Uterus (tissue), 4 donors: ENCODE results near the gene SRL. TPM values are rescaled to one million over a fixed set of nuclear protein-coding genes. Genes with fewer than 3 reads are reported as not detected.

ENCODE experiments used
- DNase-seq, 2 donors: peaks; one replicate each; pipeline ENCODE4 v3.0.0-alpha.2; 2019 to 2020
- H3K27ac ChIP-seq, 2 donors: fragments of 200-600 bp; sonication (generic); 1 replicate in 1 of 2; 2 replicates in 1 of 2; pipeline ENCODE4 v1.5.1; 2016 to 2018
- H3K27me3 ChIP-seq, 2 donors: fragments of 200-600 bp; sonication (generic); one replicate each; pipeline ENCODE4 v1.5.1; 2018 to 2019; ENCODE audit warnings: control low read depth in 1 of 2
- H3K36me3 ChIP-seq, 2 donors: fragments of 200-600 bp; sonication (generic); one replicate each; pipeline ENCODE4 v1.5.1; 2019; ENCODE audit warnings: control low read depth in 1 of 2
- H3K4me1 ChIP-seq, 2 donors: fragments of 200-600 bp; sonication (generic); one replicate each; pipeline ENCODE4 v1.5.1; 2018 to 2019; ENCODE audit warnings: control low read depth in 1 of 2
- H3K4me3 ChIP-seq, 2 donors: fragments of 200-600 bp; sonication (generic); 1 replicate in 1 of 2; 2 replicates in 1 of 2; pipeline ENCODE4 v1.5.1; 2018 to 2019; ENCODE audit warnings: mild to moderate bottlenecking in 1 of 2
- H3K9me3 ChIP-seq, 2 donors: fragments of 200-600 bp; sonication (generic); one replicate each; pipeline ENCODE4 v1.5.1; 2019; ENCODE audit warnings: control low read depth in 1 of 2
- CTCF ChIP-seq, 4 experiments: fragments of 200-600 bp in 2 of 4; fragments of 450-650 bp in 2 of 4; sonication (generic) in 2 of 4; IDR thresholded peaks; one replicate each; pipeline ENCODE4 v1.5.1; 2016 to 2019; ENCODE audit warnings: antibody characterized with exemption in 4 of 4, mild to moderate bottlenecking in 2 of 4, moderate library complexity in 1 of 4
- POLR2A ChIP-seq, 2 donors: fragments of 450-650 bp; IDR thresholded peaks; one replicate each; pipeline ENCODE4 v1.6.1; 2016; ENCODE audit warnings: antibody characterized with exemption in 2 of 2, mild to moderate bottlenecking in 1 of 2, moderate library complexity in 1 of 2
- intact Hi-C: fragments of 100-400 bp; cut with DNase I; formaldehyde crosslinking; loops from one replicate; pipeline ENCODE4 v1.15.1; 2023; ENCODE audit warnings: low total_unique reads
- total RNA-seq, 4 donors: library from RNA; depleted of rRNA in 3 of 4; stranded (reverse); fragments of >200 nt in 3 of 4; gene quantifications; one replicate each; pipeline versions ENCODE4 v1.1.0 to v1.2.4, GENCODE V29; 2014 to 2023
- donor health status: DM: yes; HTN: yes; CAD: no.

SRL gene
- total RNA-seq, 4 donors from 2014 or later = 0.29 to 10.1 (median 7.6) TPM

DNA sequence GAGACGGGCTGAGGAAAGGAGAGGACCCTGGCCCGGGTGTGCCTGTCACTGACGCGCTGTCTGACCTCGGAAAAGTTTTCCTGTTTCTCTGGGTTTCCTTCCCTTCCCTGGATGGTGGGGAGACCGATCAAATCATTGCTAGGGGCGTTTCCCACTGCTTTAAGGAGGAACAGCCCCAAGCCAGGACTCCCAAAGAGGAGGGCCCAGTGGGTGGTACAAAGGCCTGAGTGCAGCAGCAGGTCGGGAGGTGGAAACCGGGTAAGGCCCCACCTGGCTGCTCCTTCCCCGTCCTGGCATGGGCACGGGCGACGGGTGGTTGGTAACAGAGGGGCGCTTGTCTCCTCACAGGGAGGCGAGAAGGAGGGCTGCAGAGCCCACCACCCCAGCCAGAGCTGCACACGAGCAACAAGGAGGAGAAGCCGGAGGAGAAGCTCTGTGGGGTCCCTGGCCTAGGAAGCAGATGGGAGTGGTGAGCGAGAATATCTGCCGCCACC lies 2.2 kb downstream of the SRL start:
- no peaks in the 10 kb centered on the region for H3K9me3 ChIP-seq

GRCh38 chr16:4239020-4239419 lies 2.9 kb downstream of the SRL start:
- no peak for TF ChIP-seq POLR2A (IDR thresholded peaks at IDR 0.05)
- TF ChIP-seq CTCF (IDR thresholded peaks at IDR 0.05) = no peak
- peak overlapping the region; percentile 13 to 16 for H3K4me3 ChIP-seq

More for the DNA sequence above, 2.2 kb downstream of the SRL start:
- TF ChIP-seq CTCF (IDR thresholded peaks at IDR 0.05) (no peak), POLR2A (IDR thresholded peaks at IDR 0.05) (no peak)
- intact Hi-C loops = no loop called here
- peak overlapping the region; percentile 26 to 31 for H3K27ac ChIP-seq
- H3K4me3 ChIP-seq = peak overlapping the region; percentile 13 to 16
- H3K27me3 ChIP-seq = no peaks in the 10 kb centered on the region
- no peaks in the 10 kb centered on the region for H3K36me3 ChIP-seq
- H3K4me1 ChIP-seq = no peaks in the 10 kb centered on the region
- DNase-seq = no peak

DNA sequence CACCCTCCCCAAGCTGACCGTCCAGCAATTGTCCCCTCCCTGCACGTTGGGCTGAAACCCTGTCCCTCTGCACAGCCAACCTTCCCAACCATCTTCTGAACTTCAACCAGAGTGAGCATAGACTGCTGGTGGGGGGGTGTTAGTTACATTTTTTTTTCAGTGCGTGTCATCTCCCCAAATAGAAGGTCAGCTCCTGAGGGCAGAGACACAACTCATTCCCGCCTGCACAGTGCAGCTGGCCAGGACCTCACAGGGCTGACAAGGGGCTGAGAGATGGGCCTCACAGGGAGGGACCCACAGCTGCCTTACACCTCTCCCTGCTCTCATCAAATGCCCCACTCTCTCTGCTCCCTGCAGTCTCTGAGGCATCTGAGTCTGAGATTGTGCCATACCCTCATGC lies 8.4 kb downstream of the SRL start:
- Histone ChIP-seq H3K4me3 (no peak overlapping the region), H3K9me3 (no peaks in the 10 kb centered on the region), H3K4me1 (no peaks in the 10 kb centered on the region), H3K36me3 (no peaks in the 10 kb centered on the region), H3K27ac (no peak overlapping the region), H3K27me3 (no peaks in the 10 kb centered on the region)
- intact Hi-C loops = no loop called here
- no peak for DNase-seq
- TF ChIP-seq CTCF (IDR thresholded peaks at IDR 0.05) (no peak), POLR2A (IDR thresholded peaks at IDR 0.05) (no peak)

More at GRCh38 chr16:4239020-4239419, 2.9 kb downstream of the SRL start:
- DNase-seq = no peak
- intact Hi-C loops = no loop called here
- Histone ChIP-seq H3K9me3 (no peaks in the 10 kb centered on the region), H3K27ac (peak overlapping the region; percentile 26 to 31), H3K36me3 (no peaks in the 10 kb centered on the region), H3K27me3 (no peaks in the 10 kb centered on the region), H3K4me1 (no peaks in the 10 kb centered on the region)

GRCh38 chr16:4232541-4233386 lies 9.1 kb downstream of the SRL start:
- TF ChIP-seq CTCF (IDR thresholded peaks at IDR 0.05) (no peak), POLR2A (IDR thresholded peaks at IDR 0.05) (no peak)
- no peak for DNase-seq
- Histone ChIP-seq H3K4me3 (no peak overlapping the region), H3K27me3 (no peaks in the 10 kb centered on the region), H3K36me3 (no peaks in the 10 kb centered on the region), H3K9me3 (no peaks in the 10 kb centered on the region), H3K27ac (no peak overlapping the region), H3K4me1 (no peaks in the 10 kb centered on the region)
- intact Hi-C loops = no loop called here

GRCh38 chr16:4231886-4232285 lies 10.0 kb downstream of the SRL start:
- Histone ChIP-seq H3K27me3 (no peaks in the 10 kb centered on the region), H3K9me3 (no peaks in the 10 kb centered on the region), H3K4me1 (no peaks in the 10 kb centered on the region), H3K27ac (no peak overlapping the region), H3K4me3 (no peak overlapping the region), H3K36me3 (no peaks in the 10 kb centered on the region)
- intact Hi-C loops = no loop called here
- TF ChIP-seq CTCF (IDR thresholded peaks at IDR 0.05) (no peak), POLR2A (IDR thresholded peaks at IDR 0.05) (no peak)
- DNase-seq = no peak
